ENCODE results near the gene NTNG2. TPM values are rescaled to one million over a fixed set of nuclear protein-coding genes. Genes with fewer than 3 reads are reported as not detected.

The NTNG2 gene
- total RNA-seq, 1 donor from 2014 or later, result 2.4 TPM

DNA sequence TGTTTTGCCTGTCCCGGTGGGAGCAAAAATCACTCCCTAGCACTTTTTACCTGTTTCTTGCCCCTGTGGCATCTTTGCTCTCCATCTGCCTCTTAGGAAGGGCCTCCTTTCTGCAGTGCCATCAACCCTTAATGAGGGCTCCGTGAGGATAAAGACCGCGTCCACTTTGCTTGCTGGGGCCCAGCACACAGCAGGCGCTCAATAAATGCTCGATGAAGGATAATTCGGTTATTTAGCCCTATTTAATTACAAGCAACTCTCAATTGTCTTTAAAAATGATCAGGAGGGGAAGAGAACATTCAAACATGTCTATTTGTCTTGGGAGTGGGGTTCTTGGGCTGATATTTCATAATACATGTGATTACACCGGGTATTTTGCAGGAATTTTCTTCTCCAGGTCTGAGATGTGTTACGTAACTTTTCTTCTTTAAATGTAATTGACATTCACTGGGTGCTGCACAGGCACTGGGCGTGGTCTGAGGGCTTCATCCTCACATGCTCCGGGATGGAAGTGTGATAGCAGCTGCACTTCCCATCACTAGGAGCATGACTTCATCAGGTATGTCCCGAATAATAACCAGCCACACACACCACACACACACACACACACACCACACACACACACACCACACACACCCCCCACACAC, 19.8 kb upstream of the NTNG2 start:
- peaks cover 13% of the 10 kb centered on the region for H3K4me1 Mint-ChIP-seq (ENCODE audit: low read depth)
- H3K27ac Mint-ChIP-seq, result no peak overlapping the region
- H3K27me3 Mint-ChIP-seq, result peaks cover 37% of the 10 kb centered on the region
- no peak for DNase-seq (ENCODE audit: low spot score, unreplicated experiment)
- TF ChIP-seq, protein P1, sequence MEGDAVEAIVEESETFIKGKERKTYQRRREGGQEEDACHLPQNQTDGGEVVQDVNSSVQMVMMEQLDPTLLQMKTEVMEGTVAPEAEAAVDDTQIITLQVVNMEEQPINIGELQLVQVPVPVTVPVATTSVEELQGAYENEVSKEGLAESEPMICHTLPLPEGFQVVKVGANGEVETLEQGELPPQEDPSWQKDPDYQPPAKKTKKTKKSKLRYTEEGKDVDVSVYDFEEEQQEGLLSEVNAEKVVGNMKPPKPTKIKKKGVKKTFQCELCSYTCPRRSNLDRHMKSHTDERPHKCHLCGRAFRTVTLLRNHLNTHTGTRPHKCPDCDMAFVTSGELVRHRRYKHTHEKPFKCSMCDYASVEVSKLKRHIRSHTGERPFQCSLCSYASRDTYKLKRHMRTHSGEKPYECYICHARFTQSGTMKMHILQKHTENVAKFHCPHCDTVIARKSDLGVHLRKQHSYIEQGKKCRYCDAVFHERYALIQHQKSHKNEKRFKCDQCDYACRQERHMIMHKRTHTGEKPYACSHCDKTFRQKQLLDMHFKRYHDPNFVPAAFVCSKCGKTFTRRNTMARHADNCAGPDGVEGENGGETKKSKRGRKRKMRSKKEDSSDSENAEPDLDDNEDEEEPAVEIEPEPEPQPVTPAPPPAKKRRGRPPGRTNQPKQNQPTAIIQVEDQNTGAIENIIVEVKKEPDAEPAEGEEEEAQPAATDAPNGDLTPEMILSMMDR (IDR thresholded peaks at IDR 0.05; ENCODE audit: unreplicated experiment), result no peak
- peak overlapping the region; percentile 73 for H3K4me3 Mint-ChIP-seq (ENCODE audit: low read depth)
- no peaks in the 10 kb centered on the region for H3K36me3 Mint-ChIP-seq (ENCODE audit: insufficient read depth)
- no peaks in the 10 kb centered on the region for H3K9me3 Mint-ChIP-seq (ENCODE audit: low read depth)

DNA sequence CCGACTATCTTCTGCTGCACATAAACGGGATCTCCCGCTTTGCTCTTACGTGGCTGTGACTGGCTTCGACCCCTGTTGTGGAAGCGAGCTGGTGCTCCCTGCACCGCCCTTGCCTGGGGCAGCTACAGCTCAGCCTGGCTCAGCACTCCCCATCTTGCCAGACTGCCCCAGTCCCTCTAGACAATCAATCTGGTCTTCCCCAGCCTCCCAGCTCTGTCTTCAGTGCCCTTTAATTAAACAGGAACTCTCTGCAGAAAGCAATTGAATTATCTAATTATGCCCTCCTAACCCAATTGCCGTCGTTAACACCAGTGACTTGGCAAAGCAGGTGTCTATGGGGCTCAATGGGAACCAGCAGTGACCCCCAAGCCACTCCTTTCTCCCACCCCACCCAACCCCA, 18.9 kb upstream of the NTNG2 start:
- no peak overlapping the region for H3K4me3 Mint-ChIP-seq (ENCODE audit: low read depth)
- no peaks in the 10 kb centered on the region for H3K9me3 Mint-ChIP-seq (ENCODE audit: low read depth)
- no peak for DNase-seq (ENCODE audit: low spot score, unreplicated experiment)
- peaks cover 8% of the 10 kb centered on the region for H3K4me1 Mint-ChIP-seq (ENCODE audit: low read depth)
- H3K27ac Mint-ChIP-seq, result no peak overlapping the region
- peaks cover 37% of the 10 kb centered on the region for H3K27me3 Mint-ChIP-seq
- TF ChIP-seq, protein P1 (IDR thresholded peaks at IDR 0.05; ENCODE audit: unreplicated experiment), result no peak
- no peaks in the 10 kb centered on the region for H3K36me3 Mint-ChIP-seq (ENCODE audit: insufficient read depth)

DNA sequence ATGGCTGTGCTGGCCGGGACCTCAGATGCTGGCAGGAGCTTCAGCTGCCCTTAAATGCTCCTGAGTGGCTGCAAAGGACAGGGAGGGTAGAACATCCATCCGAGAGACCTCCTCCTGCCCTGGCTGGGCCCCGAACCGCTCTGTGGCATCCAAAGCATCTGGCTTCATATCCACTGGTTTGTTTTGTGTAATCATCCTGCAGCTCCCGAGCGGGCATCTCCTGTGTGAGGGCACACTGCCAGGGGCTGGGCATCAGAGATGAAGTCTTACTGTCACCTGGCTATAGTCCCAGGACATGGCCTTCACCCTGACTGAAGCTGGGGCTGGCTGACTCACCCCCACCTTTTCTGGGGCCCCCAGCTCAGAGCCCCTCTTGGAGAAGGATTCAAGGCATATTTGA, 18.5 kb upstream of the NTNG2 start:
- Mint-ChIP-seq H3K4me1 (ENCODE audit: low read depth) (peaks cover 8% of the 10 kb centered on the region), H3K36me3 (ENCODE audit: insufficient read depth) (no peaks in the 10 kb centered on the region), H3K4me3 (ENCODE audit: low read depth) (no peak overlapping the region), H3K9me3 (ENCODE audit: low read depth) (no peaks in the 10 kb centered on the region), H3K27ac (no peak overlapping the region), H3K27me3 (peaks cover 40% of the 10 kb centered on the region)
- no peak for DNase-seq (ENCODE audit: low spot score, unreplicated experiment)
- TF ChIP-seq, protein P1 (IDR thresholded peaks at IDR 0.05; ENCODE audit: unreplicated experiment), result no peak

DNA sequence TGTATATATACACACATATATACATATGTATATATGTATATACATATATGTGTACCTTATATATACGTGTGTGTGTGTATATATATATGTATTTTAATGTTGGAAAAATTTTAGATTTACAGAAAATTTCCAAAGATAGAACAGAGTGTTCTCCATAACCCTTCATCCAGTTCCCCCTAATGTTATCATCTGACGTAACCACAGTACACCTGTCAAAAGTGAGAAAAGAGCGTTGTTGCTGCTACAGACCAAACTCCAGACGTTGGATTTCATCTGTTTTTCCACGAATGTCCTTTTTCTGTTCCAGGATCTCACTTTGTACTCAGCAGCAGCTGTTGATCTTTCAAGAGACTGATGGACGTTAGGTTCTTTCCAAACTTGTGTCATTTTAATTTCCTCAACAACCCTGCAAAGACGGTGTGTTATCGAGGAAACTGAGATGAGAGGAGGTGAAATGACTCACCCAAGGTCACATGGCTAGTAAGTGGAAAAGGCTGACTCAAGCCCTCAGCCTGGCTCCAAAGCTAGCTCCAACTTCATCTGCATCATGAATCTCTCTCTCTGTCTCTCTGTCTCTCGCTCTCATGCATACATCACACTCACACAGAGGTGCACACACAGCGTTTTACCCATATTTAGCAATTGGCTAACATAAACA, 17.0 kb upstream of the NTNG2 start:
- peaks cover 8% of the 10 kb centered on the region for H3K4me1 Mint-ChIP-seq (ENCODE audit: low read depth)
- H3K27ac Mint-ChIP-seq, result no peak overlapping the region
- H3K9me3 Mint-ChIP-seq (ENCODE audit: low read depth), result no peaks in the 10 kb centered on the region
- no peaks in the 10 kb centered on the region for H3K36me3 Mint-ChIP-seq (ENCODE audit: insufficient read depth)
- TF ChIP-seq, protein P1 (IDR thresholded peaks at IDR 0.05; ENCODE audit: unreplicated experiment), result no peak
- no peak overlapping the region for H3K4me3 Mint-ChIP-seq (ENCODE audit: low read depth)
- DNase-seq (ENCODE audit: low spot score, unreplicated experiment), result no peak
- peaks cover 48% of the 10 kb centered on the region for H3K27me3 Mint-ChIP-seq

DNA sequence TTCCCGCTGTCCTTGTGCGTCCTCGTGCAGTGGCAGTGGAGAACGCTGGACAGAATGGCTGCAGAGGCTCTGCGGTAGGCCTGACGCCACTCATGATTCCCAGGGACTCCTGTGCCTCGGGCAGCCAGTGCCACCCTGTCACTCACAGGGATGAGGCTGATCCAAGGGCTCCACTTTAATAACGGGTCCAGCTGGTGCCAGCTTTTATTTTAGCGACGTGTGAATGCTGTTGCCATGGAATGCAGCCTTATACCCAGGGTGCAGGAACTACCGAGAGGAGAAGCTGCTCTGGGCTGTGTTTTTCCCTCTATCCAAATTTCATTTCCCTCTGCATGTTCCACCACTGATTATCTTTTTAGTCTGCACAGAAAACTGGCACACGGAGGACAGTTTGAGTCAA, 15.8 kb upstream of the NTNG2 start:
- Mint-ChIP-seq H3K27ac (no peak overlapping the region), H3K4me3 (ENCODE audit: low read depth) (no peak overlapping the region), H3K36me3 (ENCODE audit: insufficient read depth) (no peaks in the 10 kb centered on the region), H3K9me3 (ENCODE audit: low read depth) (no peaks in the 10 kb centered on the region), H3K4me1 (ENCODE audit: low read depth) (peaks cover 8% of the 10 kb centered on the region), H3K27me3 (peaks cover 44% of the 10 kb centered on the region)
- TF ChIP-seq, protein P1 (IDR thresholded peaks at IDR 0.05; ENCODE audit: unreplicated experiment), result no peak
- no peak for DNase-seq (ENCODE audit: low spot score, unreplicated experiment)
